Panc1 (cell line): ENCODE data around the gene MAP3K20. TPM values are rescaled to one million over a fixed set of nuclear protein-coding genes. Genes with fewer than 3 reads are reported as not detected.

ENCODE experiments used
- ATAC-seq: fragments of 200-7000 bp; cut with Tn5 transposase; 2 replicates; pipeline ENCODE4 v1.9.1; 2020; ENCODE audit warnings: mild to moderate bottlenecking, moderate library complexity
- BruUV-seq: library from RNA; stranded (reverse); fragments of 400-500 nt; replicated peaks from 2 replicates; lab custom pipeline; 2021; lab: Mats Ljungman, UMichigan
- CTCF ChIA-PET: fragments of 300-600 bp; sonication (Branson Sonifier 250); formaldehyde crosslinking; loops from one replicate; lab custom pipeline; 2022; ENCODE audit warnings: antibody characterized with exemption; lab: Charles Lee
- POLR2A ChIA-PET: fragments of 300-600 bp; sonication (Branson Sonifier 250); formaldehyde crosslinking; loops from one replicate; lab custom pipeline; 2022; ENCODE audit warnings: antibody characterized with exemption; lab: Charles Lee
- DNase-seq: peaks from one replicate; pipeline ENCODE4 v3.0.0-alpha.2; 2010; ENCODE audit warnings: low read depth, low spot score
- H3K27ac ChIP-seq: 2 replicates; pipeline ENCODE4 v1.5.1; 2011; ENCODE audit warnings: mild to moderate bottlenecking, low read length, inconsistent platforms
- H3K27me3 ChIP-seq: fragments of 200-500 bp; sonication (Bioruptor generic); 2 replicates; pipeline ENCODE4 v1.6.0; 2014; ENCODE audit warnings: low read length, inconsistent platforms; ENCODE audit not compliant: control insufficient read depth, insufficient read depth
- H3K36me3 ChIP-seq: fragments of 200-500 bp; sonication (Bioruptor generic); 2 replicates; pipeline ENCODE4 v1.5.1; 2014; ENCODE audit warnings: inconsistent platforms, mild to moderate bottlenecking, low read length, moderate library complexity; ENCODE audit not compliant: control insufficient read depth, insufficient read depth
- H3K4me1 ChIP-seq: 2 replicates; pipeline ENCODE4 v1.5.1; 2011; ENCODE audit warnings: inconsistent platforms, mild to moderate bottlenecking, low read length, moderate library complexity; ENCODE audit not compliant: control insufficient read depth, insufficient read depth
- H3K4me3 ChIP-seq, 2 experiments: 2 replicates each; pipeline ENCODE4 v1.5.1; 2011 to 2012; ENCODE audit warnings: low read depth in 2 of 2, low read length in 2 of 2, mild to moderate bottlenecking in 2 of 2, inconsistent platforms in 1 of 2, moderate library complexity in 1 of 2
- H3K9me3 ChIP-seq: fragments of 200-500 bp; sonication (Bioruptor generic); 2 replicates; pipeline ENCODE4 v1.5.1; 2014; ENCODE audit warnings: low read depth, mild to moderate bottlenecking, inconsistent platforms, low read length, moderate library complexity; ENCODE audit not compliant: control insufficient read depth, insufficient read depth
- POLR2AphosphoS5 ChIP-seq: IDR thresholded peaks from 2 replicates; pipeline ENCODE4 v1.6.1; 2012; ENCODE audit warnings: mild to moderate bottlenecking, low read depth, low read length, moderate library complexity
- SIN3A ChIP-seq: IDR thresholded peaks from 2 replicates; pipeline ENCODE4 v1.6.1; 2012; ENCODE audit warnings: low read depth, mild to moderate bottlenecking, low read length, moderate library complexity, borderline replicate concordance; ENCODE audit not compliant: insufficient read depth
- TCF7L2 ChIP-seq: IDR thresholded peaks from 2 replicates; pipeline ENCODE4 v1.6.1; 2011; ENCODE audit warnings: mild to moderate bottlenecking, low read depth, low read length, inconsistent platforms
- in situ Hi-C: cut with HindIII; loops from 2 replicates; pipeline ENCODE4 v1.10.0; 2016; ENCODE audit warnings: low sequenced_read_pairs, low pct_unique_long_range_greater_than_20kb
- intact Hi-C: fragments of 100-400 bp; cut with micrococcal nuclease; formaldehyde crosslinking; loops from one replicate; pipeline ENCODE4 v1.10.0; 2022; ENCODE audit not compliant: unreplicated experiment
- total RNA-seq: library from RNA; stranded (reverse); gene quantifications from one replicate; pipeline ENCODE4 v1.2.1, GENCODE V29; 2021; ENCODE audit not compliant: unreplicated experiment
- TF ChIP-seq, protein P1 (sequence below), 2 experiments: IDR thresholded peaks; 2 replicates each; pipeline ENCODE4 v1.6.1; 2011 to 2012; ENCODE audit warnings: low read depth in 2 of 2, control low read depth in 1 of 2, low read length in 1 of 2, mild to moderate bottlenecking in 1 of 2, moderate library complexity in 1 of 2; ENCODE audit not compliant: insufficient read depth in 1 of 2
- TF ChIP-seq, protein P2 (sequence below): fragments of 450-650 bp; IDR thresholded peaks from 2 replicates; pipeline ENCODE4 v1.5.1; 2017; ENCODE audit warnings: mild to moderate bottlenecking

MAP3K20 gene
- total RNA-seq, 1 experiment from 2014 or later = 121 TPM

DNA sequence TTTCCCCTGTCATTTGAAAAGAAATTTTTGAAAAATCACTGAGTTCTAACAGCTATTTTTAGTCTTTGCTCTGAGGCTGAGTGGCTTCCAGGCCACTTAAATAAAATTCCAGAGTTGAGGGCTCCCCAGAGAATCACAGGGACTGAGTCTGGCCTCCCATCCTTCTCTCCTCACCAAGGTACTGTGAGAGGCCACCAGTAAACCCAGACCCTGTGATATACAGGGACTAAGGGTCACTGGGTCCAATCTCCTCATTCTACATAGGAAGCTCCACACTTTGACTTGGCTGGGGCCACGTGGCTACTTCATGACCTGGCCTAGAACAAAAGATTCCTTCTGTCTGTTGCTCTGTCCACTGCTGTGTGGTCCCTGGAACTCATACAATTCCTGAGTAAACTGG is 155.8 kb downstream of the MAP3K20 start:
- POLR2A ChIA-PET = no interaction called here
- no TSS peak for BruUV-seq
- DNase-seq (no peak), ATAC-seq (no peak)
- TF ChIP-seq TCF7L2 (no peak), POLR2AphosphoS5 (no peak), SIN3A (no peak)
- TF ChIP-seq, protein P1, sequence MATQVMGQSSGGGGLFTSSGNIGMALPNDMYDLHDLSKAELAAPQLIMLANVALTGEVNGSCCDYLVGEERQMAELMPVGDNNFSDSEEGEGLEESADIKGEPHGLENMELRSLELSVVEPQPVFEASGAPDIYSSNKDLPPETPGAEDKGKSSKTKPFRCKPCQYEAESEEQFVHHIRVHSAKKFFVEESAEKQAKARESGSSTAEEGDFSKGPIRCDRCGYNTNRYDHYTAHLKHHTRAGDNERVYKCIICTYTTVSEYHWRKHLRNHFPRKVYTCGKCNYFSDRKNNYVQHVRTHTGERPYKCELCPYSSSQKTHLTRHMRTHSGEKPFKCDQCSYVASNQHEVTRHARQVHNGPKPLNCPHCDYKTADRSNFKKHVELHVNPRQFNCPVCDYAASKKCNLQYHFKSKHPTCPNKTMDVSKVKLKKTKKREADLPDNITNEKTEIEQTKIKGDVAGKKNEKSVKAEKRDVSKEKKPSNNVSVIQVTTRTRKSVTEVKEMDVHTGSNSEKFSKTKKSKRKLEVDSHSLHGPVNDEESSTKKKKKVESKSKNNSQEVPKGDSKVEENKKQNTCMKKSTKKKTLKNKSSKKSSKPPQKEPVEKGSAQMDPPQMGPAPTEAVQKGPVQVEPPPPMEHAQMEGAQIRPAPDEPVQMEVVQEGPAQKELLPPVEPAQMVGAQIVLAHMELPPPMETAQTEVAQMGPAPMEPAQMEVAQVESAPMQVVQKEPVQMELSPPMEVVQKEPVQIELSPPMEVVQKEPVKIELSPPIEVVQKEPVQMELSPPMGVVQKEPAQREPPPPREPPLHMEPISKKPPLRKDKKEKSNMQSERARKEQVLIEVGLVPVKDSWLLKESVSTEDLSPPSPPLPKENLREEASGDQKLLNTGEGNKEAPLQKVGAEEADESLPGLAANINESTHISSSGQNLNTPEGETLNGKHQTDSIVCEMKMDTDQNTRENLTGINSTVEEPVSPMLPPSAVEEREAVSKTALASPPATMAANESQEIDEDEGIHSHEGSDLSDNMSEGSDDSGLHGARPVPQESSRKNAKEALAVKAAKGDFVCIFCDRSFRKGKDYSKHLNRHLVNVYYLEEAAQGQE (IDR thresholded peaks at IDR 0.05; ENCODE audit: insufficient read depth in 1 of 2, low read depth in 2 of 2, low read length in 1 of 2) = no peak
- TF ChIP-seq, protein P2, sequence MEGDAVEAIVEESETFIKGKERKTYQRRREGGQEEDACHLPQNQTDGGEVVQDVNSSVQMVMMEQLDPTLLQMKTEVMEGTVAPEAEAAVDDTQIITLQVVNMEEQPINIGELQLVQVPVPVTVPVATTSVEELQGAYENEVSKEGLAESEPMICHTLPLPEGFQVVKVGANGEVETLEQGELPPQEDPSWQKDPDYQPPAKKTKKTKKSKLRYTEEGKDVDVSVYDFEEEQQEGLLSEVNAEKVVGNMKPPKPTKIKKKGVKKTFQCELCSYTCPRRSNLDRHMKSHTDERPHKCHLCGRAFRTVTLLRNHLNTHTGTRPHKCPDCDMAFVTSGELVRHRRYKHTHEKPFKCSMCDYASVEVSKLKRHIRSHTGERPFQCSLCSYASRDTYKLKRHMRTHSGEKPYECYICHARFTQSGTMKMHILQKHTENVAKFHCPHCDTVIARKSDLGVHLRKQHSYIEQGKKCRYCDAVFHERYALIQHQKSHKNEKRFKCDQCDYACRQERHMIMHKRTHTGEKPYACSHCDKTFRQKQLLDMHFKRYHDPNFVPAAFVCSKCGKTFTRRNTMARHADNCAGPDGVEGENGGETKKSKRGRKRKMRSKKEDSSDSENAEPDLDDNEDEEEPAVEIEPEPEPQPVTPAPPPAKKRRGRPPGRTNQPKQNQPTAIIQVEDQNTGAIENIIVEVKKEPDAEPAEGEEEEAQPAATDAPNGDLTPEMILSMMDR = no peak
- Histone ChIP-seq H3K4me3 (no peak overlapping the region), H3K9me3 (no peaks in the 10 kb centered on the region), H3K36me3 (peaks cover 3% of the 10 kb centered on the region; the same call in 1 of the 2 replicates), H3K27ac (no peak overlapping the region), H3K27me3 (no peaks in the 10 kb centered on the region), H3K4me1 (0 out of 2 replicates have a peak, but pooled peaks cover 7% of the 10 kb centered on the region)
- intact Hi-C loops (no loop called here), in situ Hi-C loops (no loop called here)
- CTCF ChIA-PET = no interaction called here

DNA sequence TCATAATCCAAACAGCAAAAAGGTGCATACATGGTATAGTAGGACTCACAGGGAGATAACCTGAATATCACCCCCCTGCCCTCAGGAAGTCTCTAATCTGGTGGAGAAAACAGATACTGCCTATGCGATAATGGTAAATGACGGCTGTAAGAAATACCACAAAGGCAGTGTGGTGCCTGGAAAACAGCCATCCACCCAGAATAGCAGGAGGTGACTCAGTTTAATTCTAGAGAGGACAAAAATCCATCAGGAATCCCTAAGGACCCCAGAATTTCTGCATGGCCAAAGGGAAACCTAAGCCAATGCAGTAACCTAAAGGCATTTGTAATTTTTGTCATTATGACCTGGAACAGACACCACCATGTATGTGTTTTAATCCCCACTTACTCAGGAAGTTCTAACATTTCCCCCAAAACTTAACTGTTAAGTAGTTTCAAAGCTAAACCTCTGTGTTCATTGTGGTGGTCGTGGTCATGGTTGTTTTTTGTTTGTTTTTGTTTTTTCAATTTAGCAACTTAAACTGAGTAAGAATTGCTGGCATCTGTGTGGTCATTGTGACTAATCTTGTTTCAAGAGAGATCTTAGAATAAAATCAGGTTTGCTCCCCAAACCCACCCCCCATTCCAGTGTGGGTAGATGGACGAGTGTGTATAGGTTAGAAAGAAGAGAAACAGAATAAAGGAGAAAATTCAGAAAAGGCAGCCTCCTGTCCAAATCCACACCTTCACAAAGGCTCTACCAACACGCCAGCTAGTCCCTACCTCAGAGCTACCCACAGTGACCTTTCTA is 157.5 kb downstream of the MAP3K20 start:
- no peak overlapping the region for H3K27ac ChIP-seq
- TF ChIP-seq TCF7L2 (no peak), SIN3A (no peak), POLR2AphosphoS5 (no peak)
- TF ChIP-seq, protein P1 (IDR thresholded peaks at IDR 0.05; ENCODE audit: insufficient read depth in 1 of 2, low read depth in 2 of 2, low read length in 1 of 2) = no peak
- TF ChIP-seq, protein P2 = no peak
- ATAC-seq = no peak
- CTCF ChIA-PET = interaction anchor here (0.6 kb wide), 1 partner anchor 9 kb away, joined by 3 read pairs; no protein-coding TSS in a partner anchor
- no peaks in the 10 kb centered on the region for H3K27me3 ChIP-seq
- no peak for DNase-seq
- no peak overlapping the region for H3K4me3 ChIP-seq
- POLR2A ChIA-PET = interaction anchor here (0.5 kb wide), 1 partner anchor 140 kb away, joined by 12 read pairs; no protein-coding TSS in a partner anchor
- H3K4me1 ChIP-seq = 0 out of 2 replicates have a peak, but pooled peaks cover 4% of the 10 kb centered on the region
- no TSS peak for BruUV-seq
- intact Hi-C loops (no loop called here), in situ Hi-C loops (no loop called here)
- no peaks in the 10 kb centered on the region for H3K9me3 ChIP-seq
- peaks cover 5% of the 10 kb centered on the region; the same call in 1 of the 2 replicates for H3K36me3 ChIP-seq
